HG02623 (cell line): ENCODE measurements around the gene PCCA.

Experiments
- ATAC-seq: cut with Tn5 transposase; IDR thresholded peaks from one replicate; pipeline ENCODE4 v1.9.1; 2021; ENCODE audit warnings: moderate library complexity; ENCODE audit not compliant: unreplicated experiment

The PCCA gene

GRCh38 chr13:100534911-100535310 is 446.0 kb downstream of the PCCA start:
- no peak for ATAC-seq

GRCh38 chr13:100535426-100536135 is 446.7 kb downstream of the PCCA start:
- no peak for ATAC-seq

GRCh38 chr13:100536643-100537180 is 447.8 kb downstream of the PCCA start:
- no peak for ATAC-seq

- ATAC-seq = no peak
Measured at GRCh38 chr13:100537486-100537885, 448.6 kb downstream of the PCCA start.

- ATAC-seq = no peak
Measured at GRCh38 chr13:100537951-100538462, 449.1 kb downstream of the PCCA start.

- ATAC-seq = no peak
Measured at GRCh38 chr13:100540621-100541020, 451.7 kb downstream of the PCCA start.

- no peak for ATAC-seq
Measured at GRCh38 chr13:100541897-100542825, 453.3 kb downstream of the PCCA start.

GRCh38 chr13:100542826-100543156 is 453.9 kb downstream of the PCCA start:
- ATAC-seq = peak; percentile 76

GRCh38 chr13:100543872-100544602 is 455.1 kb downstream of the PCCA start:
- ATAC-seq = no peak

GRCh38 chr13:100544866-100545683 is 456.2 kb downstream of the PCCA start:
- no peak for ATAC-seq

GRCh38 chr13:100545684-100546061 is 456.8 kb downstream of the PCCA start:
- ATAC-seq = no peak

- ATAC-seq = no peak
Measured at GRCh38 chr13:100546713-100547405, 458.0 kb downstream of the PCCA start.

- no peak for ATAC-seq
Measured at GRCh38 chr13:100547791-100548201, 458.9 kb downstream of the PCCA start.

- ATAC-seq = no peak
Measured at GRCh38 chr13:100549316-100549715, 460.4 kb downstream of the PCCA start.

GRCh38 chr13:100552755-100553154 is 463.9 kb downstream of the PCCA start:
- ATAC-seq = no peak

GRCh38 chr13:100559886-100560285 is 471.0 kb downstream of the PCCA start:
- ATAC-seq = no peak

GRCh38 chr13:100560498-100561157 is 471.7 kb downstream of the PCCA start:
- no peak for ATAC-seq

GRCh38 chr13:100561158-100561499 is 472.2 kb downstream of the PCCA start:
- ATAC-seq = no peak

- no peak for ATAC-seq
Measured at GRCh38 chr13:100561599-100562204, 472.8 kb downstream of the PCCA start.
